Measurements from ENCODE around the gene ERICH4. TPM values are rescaled to one million over a fixed set of nuclear protein-coding genes. Genes with fewer than 3 reads are reported as not detected.

The ERICH4 gene
- total RNA-seq, 1 donor from 2014 or later, result not detected

GRCh38 chr19:41443813-41444455, 978 bp downstream of the ERICH4 start:
- TF ChIP-seq EZH2 (IDR thresholded peaks at IDR 0.05; ENCODE audit: insufficient read depth, low read length) (no peak), CTCF (IDR thresholded peaks at IDR 0.05; ENCODE audit: insufficient read depth, low read depth, low read length) (no peak)
- Histone ChIP-seq H3K9ac (ENCODE audit: low read length) (no peak overlapping the region), H4K20me1 (ENCODE audit: insufficient read depth, low read length) (no peaks in the 10 kb centered on the region), H3K79me2 (ENCODE audit: insufficient read depth, low read length) (peaks cover under 1% of the 10 kb centered on the region), H3K4me3 (ENCODE audit: insufficient read depth, low read depth, low read length) (no peak overlapping the region), H3K4me1 (ENCODE audit: insufficient read depth, low read length) (peaks cover 3% of the 10 kb centered on the region), H3K27ac (ENCODE audit: low read depth, low read length) (no peak overlapping the region), H3K36me3 (ENCODE audit: insufficient read depth, low read length) (no peaks in the 10 kb centered on the region), H3K4me2 (ENCODE audit: low read length) (no peak overlapping the region), H3K9me3 (ENCODE audit: insufficient read depth, low read depth, low read length) (no peaks in the 10 kb centered on the region), H2AFZ (ENCODE audit: low read depth, low read length) (no peak overlapping the region), H3K27me3 (ENCODE audit: insufficient read depth, low read length) (peaks cover 2% of the 10 kb centered on the region)
- Mint-ChIP-seq H3K4me1 (ENCODE audit: low read depth, unreplicated experiment) (no peaks in the 10 kb centered on the region), H3K36me3 (ENCODE audit: low read depth, unreplicated experiment) (no peaks in the 10 kb centered on the region), H3K27me3 (ENCODE audit: low read depth, unreplicated experiment) (peaks cover 27% of the 10 kb centered on the region), H3K27ac (ENCODE audit: unreplicated experiment) (no peak overlapping the region), H3K4me3 (ENCODE audit: unreplicated experiment) (no peak overlapping the region), H3K9me3 (ENCODE audit: unreplicated experiment) (no peaks in the 10 kb centered on the region)
- no peak for DNase-seq (ENCODE audit: low read depth)
- FAIRE-seq, result no peak

GRCh38 chr19:41445575-41445974, 2.6 kb downstream of the ERICH4 start:
- DNase-seq (ENCODE audit: low read depth), result no peak
- Histone ChIP-seq H3K36me3 (ENCODE audit: insufficient read depth, low read length) (no peaks in the 10 kb centered on the region), H3K4me2 (ENCODE audit: low read length) (no peak overlapping the region), H3K9ac (ENCODE audit: low read length) (no peak overlapping the region), H3K4me1 (ENCODE audit: insufficient read depth, low read length) (no peaks in the 10 kb centered on the region), H3K9me3 (ENCODE audit: insufficient read depth, low read depth, low read length) (no peaks in the 10 kb centered on the region), H2AFZ (ENCODE audit: low read depth, low read length) (no peak overlapping the region), H3K27ac (ENCODE audit: low read depth, low read length) (no peak overlapping the region), H3K79me2 (ENCODE audit: insufficient read depth, low read length) (no peaks in the 10 kb centered on the region), H3K27me3 (ENCODE audit: insufficient read depth, low read length) (peaks cover 4% of the 10 kb centered on the region), H4K20me1 (ENCODE audit: insufficient read depth, low read length) (no peaks in the 10 kb centered on the region), H3K4me3 (ENCODE audit: insufficient read depth, low read depth, low read length) (no peak overlapping the region)
- no peak overlapping the region for H3K27ac Mint-ChIP-seq (ENCODE audit: unreplicated experiment)
- no peak for FAIRE-seq
- H3K4me3 Mint-ChIP-seq (ENCODE audit: unreplicated experiment), result no peak overlapping the region
- no peaks in the 10 kb centered on the region for H3K4me1 Mint-ChIP-seq (ENCODE audit: low read depth, unreplicated experiment)
- H3K27me3 Mint-ChIP-seq (ENCODE audit: low read depth, unreplicated experiment), result peaks cover 36% of the 10 kb centered on the region
- H3K9me3 Mint-ChIP-seq (ENCODE audit: unreplicated experiment), result no peaks in the 10 kb centered on the region
- TF ChIP-seq EZH2 (IDR thresholded peaks at IDR 0.05; ENCODE audit: insufficient read depth, low read length) (no peak), CTCF (IDR thresholded peaks at IDR 0.05; ENCODE audit: insufficient read depth, low read depth, low read length) (no peak)
- no peaks in the 10 kb centered on the region for H3K36me3 Mint-ChIP-seq (ENCODE audit: low read depth, unreplicated experiment)

GRCh38 chr19:41447732-41448332, 4.9 kb downstream of the ERICH4 start:
- H3K36me3 ChIP-seq (ENCODE audit: insufficient read depth, low read length), result no peaks in the 10 kb centered on the region
- Mint-ChIP-seq H3K9me3 (ENCODE audit: unreplicated experiment) (no peaks in the 10 kb centered on the region), H3K36me3 (ENCODE audit: low read depth, unreplicated experiment) (no peaks in the 10 kb centered on the region), H3K4me1 (ENCODE audit: low read depth, unreplicated experiment) (no peaks in the 10 kb centered on the region), H3K27me3 (ENCODE audit: low read depth, unreplicated experiment) (peaks cover 40% of the 10 kb centered on the region), H3K4me3 (ENCODE audit: unreplicated experiment) (no peak overlapping the region), H3K27ac (ENCODE audit: unreplicated experiment) (no peak overlapping the region)
- FAIRE-seq (no peak), DNase-seq (ENCODE audit: low read depth) (no peak)
- no peak overlapping the region for H2AFZ ChIP-seq (ENCODE audit: low read depth, low read length)
- no peaks in the 10 kb centered on the region for H3K9me3 ChIP-seq (ENCODE audit: insufficient read depth, low read depth, low read length)
- peaks cover 4% of the 10 kb centered on the region for H3K27me3 ChIP-seq (ENCODE audit: insufficient read depth, low read length)
- H4K20me1 ChIP-seq (ENCODE audit: insufficient read depth, low read length), result no peaks in the 10 kb centered on the region
- no peak overlapping the region for H3K4me2 ChIP-seq (ENCODE audit: low read length)
- H3K9ac ChIP-seq (ENCODE audit: low read length), result no peak overlapping the region
- H3K27ac ChIP-seq (ENCODE audit: low read depth, low read length), result no peak overlapping the region
- no peaks in the 10 kb centered on the region for H3K4me1 ChIP-seq (ENCODE audit: insufficient read depth, low read length)
- H3K4me3 ChIP-seq (ENCODE audit: insufficient read depth, low read depth, low read length), result no peak overlapping the region
- TF ChIP-seq EZH2 (IDR thresholded peaks at IDR 0.05; ENCODE audit: insufficient read depth, low read length) (no peak), CTCF (IDR thresholded peaks at IDR 0.05; ENCODE audit: insufficient read depth, low read depth, low read length) (no peak)
- no peaks in the 10 kb centered on the region for H3K79me2 ChIP-seq (ENCODE audit: insufficient read depth, low read length)
